K562 (cell line): ENCODE data around the gene DUOXA2. TPM values are rescaled to one million over a fixed set of nuclear protein-coding genes. Genes with fewer than 3 reads are reported as not detected.
A peak's percentile ranks its signal among the peaks of the same experiment; 100 is the strongest.

Experiments used
- ATAC-seq: fragments of 200-7000 bp; cut with Tn5 transposase; 3 replicates; pipeline ENCODE4 v1.9.1; 2020; ENCODE audit warnings: moderate library complexity
- BruUV-seq: library from RNA; stranded (reverse); fragments of 400-500 nt; replicated peaks from 2 replicates; lab custom pipeline; 2021; lab: Mats Ljungman, UMichigan
- CTCF ChIA-PET: fragments of 300-600 bp; formaldehyde crosslinking; extraction: SDS; loops from one replicate; lab custom pipeline; 2021; ENCODE audit warnings: low intra/inter-chr PET ratio; lab: Yijun Ruan, JAX
- POLR2A ChIA-PET: fragments of 300-600, 350-650 bp; sonication (Branson Sonifier 250); formaldehyde crosslinking; extraction: SDS; loops from one replicate; lab custom pipeline; 2021; ENCODE audit warnings: antibody characterized with exemption, inconsistent platforms; lab: Yijun Ruan, JAX
- DNase-seq, 4 experiments: peaks; one replicate each; pipeline versions ENCODE4 v3.0.0 to v3.0.0-alpha.2; 2011 to 2018; ENCODE audit warnings: low spot score in 3 of 4, mixed read lengths in 3 of 4; ENCODE audit errors: extremely low read depth in 1 of 4
- FAIRE-seq: peaks from 2 replicates; lab custom pipeline; 2011; peaks lifted over from hg19 to GRCh38; lab: Jason Lieb, UNC
- H2AFZ ChIP-seq: 2 replicates; pipeline ENCODE4 v1.6.0; 2011; ENCODE audit warnings: low read depth, low read length, control low read depth, inconsistent platforms
- H3K27ac ChIP-seq: fragments of 200-600 bp; 3 replicates; pipeline ENCODE4 v1.8.0; 2011; ENCODE audit warnings: low read depth, mild to moderate bottlenecking, control low read depth, inconsistent platforms, low read length, moderate library complexity, mixed read lengths; ENCODE audit errors: extremely low read depth
- H3K27me3 ChIP-seq, 2 experiments: fragments of 300-600 bp in 1 of 2; 2 replicates in 1 of 2; 3 replicates in 1 of 2; pipeline versions ENCODE4 v1.6.0 to v1.8.0; 2011; ENCODE audit warnings: inconsistent platforms in 2 of 2, low read length in 2 of 2, mild to moderate bottlenecking in 1 of 2, mixed read lengths in 1 of 2, moderate library complexity in 1 of 2; ENCODE audit not compliant: control insufficient read depth in 2 of 2, insufficient read depth in 2 of 2
- H3K36me3 ChIP-seq: fragments of 300-600 bp; 3 replicates; pipeline ENCODE4 v1.8.0; 2011; ENCODE audit warnings: mild to moderate bottlenecking, low read length, inconsistent platforms; ENCODE audit not compliant: control insufficient read depth, insufficient read depth
- H3K4me1 ChIP-seq, 2 experiments: fragments of 200-600 bp in 1 of 2; replicated peaks in 1 of 2; 2 replicates in 1 of 2; 3 replicates in 1 of 2; pipeline versions ENCODE4 v1.5.1 to v1.8.0; 2011; ENCODE audit warnings: inconsistent platforms in 2 of 2, low read length in 2 of 2, mild to moderate bottlenecking in 1 of 2, mixed read lengths in 1 of 2, moderate library complexity in 1 of 2; ENCODE audit not compliant: control insufficient read depth in 2 of 2, insufficient read depth in 2 of 2
- H3K4me2 ChIP-seq: 2 replicates; pipeline ENCODE4 v1.6.1; 2011; ENCODE audit warnings: low read length, control low read depth, inconsistent platforms, mixed read lengths; ENCODE audit not compliant: insufficient read depth
- H3K4me3 ChIP-seq: fragments of 200-600 bp; sonication (generic), shearing (Covaris generic); 2 replicates; pipeline ENCODE4 v1.5.1; 2016; ENCODE audit warnings: control low read depth, inconsistent platforms
- H3K79me2 ChIP-seq: fragments of 200-600 bp; 3 replicates; pipeline ENCODE4 v1.8.0; 2011; ENCODE audit warnings: low read length, inconsistent platforms; ENCODE audit not compliant: control insufficient read depth, insufficient read depth
- H3K9ac ChIP-seq, 2 experiments: 2 replicates each; pipeline versions ENCODE4 v1.6.0 to v1.6.1; 2011; ENCODE audit warnings: low read depth in 2 of 2, low read length in 2 of 2, control low read depth in 1 of 2, inconsistent platforms in 1 of 2, mild to moderate bottlenecking in 1 of 2, mixed read lengths in 1 of 2; ENCODE audit not compliant: insufficient read depth in 1 of 2
- H3K9me1 ChIP-seq: one replicate; pipeline ENCODE4 v1.6.0; 2011; ENCODE audit warnings: inconsistent platforms, mild to moderate bottlenecking, low read length, moderate library complexity; ENCODE audit not compliant: control insufficient read depth, insufficient read depth
- H3K9me3 ChIP-seq: replicated peaks from 2 replicates; pipeline ENCODE4 v1.5.1; 2011; ENCODE audit warnings: low read depth, low read length, inconsistent platforms; ENCODE audit not compliant: control insufficient read depth, insufficient read depth
- H4K20me1 ChIP-seq: replicated peaks from 2 replicates; pipeline ENCODE4 v1.6.1; 2011; ENCODE audit warnings: low read length, inconsistent platforms, mixed read lengths; ENCODE audit not compliant: control insufficient read depth, insufficient read depth
- MLLT1 ChIP-seq, 2 experiments: fragments of 450-650 bp; IDR thresholded peaks; 2 replicates each; pipeline ENCODE4 v1.6.1; 2016
- NR2C2 ChIP-seq, 2 experiments: fragments of 200-800 bp in 1 of 2; sonication (Bioruptor generic) in 1 of 2; sonication (generic) in 1 of 2; formaldehyde crosslinking in 1 of 2; IDR thresholded peaks; 2 replicates each; pipeline versions ENCODE4 v1.6.1 to v1.8.0; 2016 to 2022; ENCODE audit warnings: mild to moderate bottlenecking in 1 of 2, missing compliant biosample characterization in 1 of 2, missing genetic modification characterization in 1 of 2, missing genetic modification reagents in 1 of 2
- WGBS: fragments of 100-300 bp; shearing (Covaris generic); methylation state at CpG from one replicate; pipeline ENCODE4 v1.1.6; 2016; ENCODE audit warnings: low coverage, mixed read lengths; ENCODE audit not compliant: insufficient coverage; ENCODE audit errors: missing lambda C conversion rate; 5-methylcytosine and 5-hydroxymethylcytosine counted together
- in situ Hi-C: fragments of 300-500 bp; cut with MboI; formaldehyde crosslinking; loops from 4 replicates; pipeline ENCODE4 v1.15.0; 2018; ENCODE audit warnings: inconsistent platforms, mixed read lengths
- intact Hi-C: fragments of 100-400 bp; cut with micrococcal nuclease; formaldehyde crosslinking; loops from 2 replicates; pipeline ENCODE4 v1.14.2; 2022
- polyA plus RNA-seq, 8 experiments: library from polyadenylated mRNA; depleted of rRNA in 4 of 8; stranded (reverse) in 5 of 8; unstranded in 3 of 8; fragments of >200 nt; fragmentation: Nextera tagmentation in 2 of 8; fragmentation: Illumina TruSeq in 1 of 8; extraction: Ambion mirVana in 2 of 8; extraction: Trizol in 1 of 8; gene quantifications; 2 replicates each; pipeline versions ENCODE4 v1.2.1 to v1.2.3, GENCODE V29; 2011 to 2014; ENCODE audit warnings: inconsistent platforms in 1 of 8, missing spikeins in 1 of 8
- total RNA-seq, 7 experiments: library from RNA; depleted of rRNA in 6 of 7; stranded (reverse); fragments of >200 nt in 6 of 7; fragmentation: Illumina TruSeq in 2 of 7; extraction: Trizol in 2 of 7; gene quantifications; 2 replicates each; pipeline versions ENCODE4 v1.2.1 to v1.2.3, GENCODE V29; 2011 to 2021; ENCODE audit warnings: low replicate concordance in 1 of 7

The DUOXA2 gene
- total and polyA plus RNA-seq, 9 of the 15 experiments (the other 6 are each of a cell fraction or from before 2014, with no cell fraction given): not detected

GRCh38 chr15:45167631-45168205, 53.6 kb downstream of the DUOXA2 start:
- ChIA-PET CTCF (interaction anchor here (3.0 kb wide), 1 partner anchor 291 kb away, joined by 14 read pairs; no protein-coding TSS in a partner anchor), POLR2A (interaction anchor here (1.1 to 2.7 kb wide), 4 partner anchors 9 to 19 kb away, joined by 3 to 12 read pairs (median 6); no protein-coding TSS in a partner anchor)
- intact Hi-C loops: loop anchor here (1.0 to 10.0 kb wide), 2 partner anchors 31 to 447 kb away; no protein-coding TSS in a partner anchor
- H3K27me3 ChIP-seq: no peaks in the 10 kb centered on the region
- DNase-seq: no peak
- peak overlapping the region; percentile 69; the same call in 1 of the 2 replicates for H3K4me3 ChIP-seq
- 67% methylated on average over 9 of the region's 9 CpGs for WGBS
- H3K4me2 ChIP-seq: peak overlapping the region; percentile 48
- H2AFZ ChIP-seq: peak overlapping the region; percentile 95
- peaks cover 3% of the 10 kb centered on the region; the same call in 1 of the 3 replicates for H3K79me2 ChIP-seq
- no peak for ATAC-seq
- H3K9ac ChIP-seq: peak overlapping the region; percentile 82 to 97; a peak in 3 of 4 replicates
- H3K9me3 ChIP-seq: no peaks in the 10 kb centered on the region
- no peaks in the 10 kb centered on the region for H3K9me1 ChIP-seq
- no peak for FAIRE-seq
- TSS peak; percentile 66 for BruUV-seq
- H3K4me1 ChIP-seq: peaks cover 31 to 49% of the 10 kb centered on the region in 2 experiments
- peaks cover under 1% of the 10 kb centered on the region; the same call in 1 of the 2 replicates for H4K20me1 ChIP-seq
- no peaks in the 10 kb centered on the region for H3K36me3 ChIP-seq
- TF ChIP-seq NR2C2 (CRISPR knock-in tag; IDR thresholded peaks at IDR 0.05): no peak
- TF ChIP-seq NR2C2 (tag; IDR thresholded peaks at IDR 0.05): peak; percentile 24
- TF ChIP-seq MLLT1 (IDR thresholded peaks at IDR 0.05): no peak
- peak overlapping the region; percentile 86; the same call in 2 of the 3 replicates for H3K27ac ChIP-seq
- in situ Hi-C loops: no loop called here

Other genes starting within 250 kb of the DUOXA2 start
- gene TERB2, start 157.6 kb upstream of the DUOXA2 start, total RNA-seq (2014; rRNA removed): not detected in 2 replicates
- not detected in 2 replicates for gene TERB2, start 157.6 kb upstream of the DUOXA2 start, total RNA-seq (2014; rRNA removed; fragmentation: Illumina TruSeq; extraction: Trizol)
- not detected in 2 replicates for gene TERB2, start 157.6 kb upstream of the DUOXA2 start, total RNA-seq (2015; rRNA removed; fragmentation: Illumina TruSeq; extraction: Trizol)
- not detected in 2 replicates for gene TERB2, start 157.6 kb upstream of the DUOXA2 start, total RNA-seq (2021)
- gene TERB2, start 157.6 kb upstream of the DUOXA2 start, polyA plus RNA-seq (2011; rRNA removed): not detected in 2 replicates
- gene TERB2, start 157.6 kb upstream of the DUOXA2 start, polyA plus RNA-seq (2014; fragmentation: Illumina TruSeq; extraction: Trizol): not detected in 2 replicates
- not detected for gene TERB2, start 157.6 kb upstream of the DUOXA2 start, polyA plus RNA-seq (2014; fragmentation: Nextera tagmentation; extraction: Ambion mirVana)
- not detected in 2 replicates for gene TERB2, start 157.6 kb upstream of the DUOXA2 start, polyA plus RNA-seq (2014; rRNA removed)
- 38.5 and 39.3 TPM in 2 replicates for gene SORD, start 91.1 kb upstream of the DUOXA2 start, total RNA-seq (2014; rRNA removed)
- gene SORD, start 91.1 kb upstream of the DUOXA2 start, total RNA-seq (2014; rRNA removed; fragmentation: Illumina TruSeq; extraction: Trizol): 22.7 and 28.3 TPM in 2 replicates
- gene SORD, start 91.1 kb upstream of the DUOXA2 start, total RNA-seq (2015; rRNA removed; fragmentation: Illumina TruSeq; extraction: Trizol): 19.3 and 21.3 TPM in 2 replicates
- gene SORD, start 91.1 kb upstream of the DUOXA2 start, total RNA-seq (2021): 43.8 and 44.6 TPM in 2 replicates
- 62.2 and 79.2 TPM in 2 replicates for gene SORD, start 91.1 kb upstream of the DUOXA2 start, polyA plus RNA-seq (2011; rRNA removed)
- 37.7 and 38.4 TPM in 2 replicates for gene SORD, start 91.1 kb upstream of the DUOXA2 start, polyA plus RNA-seq (2014; fragmentation: Illumina TruSeq; extraction: Trizol)
- 10 to 100 TPM in 1 of 2 experiments, 1 to 10 TPM in 1; 5.9 to 14.1 TPM for gene SORD, start 91.1 kb upstream of the DUOXA2 start, polyA plus RNA-seq (2014; fragmentation: Nextera tagmentation; extraction: Ambion mirVana)
- gene SORD, start 91.1 kb upstream of the DUOXA2 start, polyA plus RNA-seq (2014; rRNA removed): 29.6 and 42.3 TPM in 2 replicates
- gene DUOX2, start 154 bp upstream of the DUOXA2 start, total RNA-seq (2014; rRNA removed): under 0.01 TPM in 1 of 2 replicates, not detected in the other
- gene DUOX2, start 154 bp upstream of the DUOXA2 start, total RNA-seq (2014; rRNA removed; fragmentation: Illumina TruSeq; extraction: Trizol): not detected in 2 replicates
- not detected in 2 replicates for gene DUOX2, start 154 bp upstream of the DUOXA2 start, total RNA-seq (2015; rRNA removed; fragmentation: Illumina TruSeq; extraction: Trizol)
- gene DUOX2, start 154 bp upstream of the DUOXA2 start, total RNA-seq (2021): 0.02 and 0.36 TPM in 2 replicates
- gene DUOX2, start 154 bp upstream of the DUOXA2 start, polyA plus RNA-seq (2011; rRNA removed): 0.01 and 0.03 TPM in 2 replicates
- not detected in 2 replicates for gene DUOX2, start 154 bp upstream of the DUOXA2 start, polyA plus RNA-seq (2014; fragmentation: Illumina TruSeq; extraction: Trizol)
- not detected for gene DUOX2, start 154 bp upstream of the DUOXA2 start, polyA plus RNA-seq (2014; fragmentation: Nextera tagmentation; extraction: Ambion mirVana)
- 0.01 and 0.05 TPM in 2 replicates for gene DUOX2, start 154 bp upstream of the DUOXA2 start, polyA plus RNA-seq (2014; rRNA removed)
- not detected in 2 replicates for gene DUOXA1, start 15.6 kb downstream of the DUOXA2 start, total RNA-seq (2014; rRNA removed)
- gene DUOXA1, start 15.6 kb downstream of the DUOXA2 start, total RNA-seq (2014; rRNA removed; fragmentation: Illumina TruSeq; extraction: Trizol): not detected in 2 replicates
- gene DUOXA1, start 15.6 kb downstream of the DUOXA2 start, total RNA-seq (2015; rRNA removed; fragmentation: Illumina TruSeq; extraction: Trizol): not detected in 2 replicates
- 0.24 TPM in 1 of 2 replicates, not detected in the other for gene DUOXA1, start 15.6 kb downstream of the DUOXA2 start, total RNA-seq (2021)
- gene DUOXA1, start 15.6 kb downstream of the DUOXA2 start, polyA plus RNA-seq (2011; rRNA removed): 0.17 TPM in 1 of 2 replicates, not detected in the other
- not detected in 2 replicates for gene DUOXA1, start 15.6 kb downstream of the DUOXA2 start, polyA plus RNA-seq (2014; fragmentation: Illumina TruSeq; extraction: Trizol)
- gene DUOXA1, start 15.6 kb downstream of the DUOXA2 start, polyA plus RNA-seq (2014; fragmentation: Nextera tagmentation; extraction: Ambion mirVana): not detected
- 0.74 TPM in 1 of 2 replicates, not detected in the other for gene DUOXA1, start 15.6 kb downstream of the DUOXA2 start, polyA plus RNA-seq (2014; rRNA removed)
- gene DUOX1, start 15.7 kb downstream of the DUOXA2 start, total RNA-seq (2014; rRNA removed): not detected in 2 replicates
- gene DUOX1, start 15.7 kb downstream of the DUOXA2 start, total RNA-seq (2014; rRNA removed; fragmentation: Illumina TruSeq; extraction: Trizol): not detected in 2 replicates
- not detected in 2 replicates for gene DUOX1, start 15.7 kb downstream of the DUOXA2 start, total RNA-seq (2015; rRNA removed; fragmentation: Illumina TruSeq; extraction: Trizol)
- 0.22 TPM in 2 replicates for gene DUOX1, start 15.7 kb downstream of the DUOXA2 start, total RNA-seq (2021)
- 0.01 TPM in 1 of 2 replicates, not detected in the other for gene DUOX1, start 15.7 kb downstream of the DUOXA2 start, polyA plus RNA-seq (2011; rRNA removed)
- gene DUOX1, start 15.7 kb downstream of the DUOXA2 start, polyA plus RNA-seq (2014; fragmentation: Illumina TruSeq; extraction: Trizol): not detected in 2 replicates
- under 1 TPM in 1 of 2 experiments, not detected in 1; 0.01 TPM for gene DUOX1, start 15.7 kb downstream of the DUOXA2 start, polyA plus RNA-seq (2014; fragmentation: Nextera tagmentation; extraction: Ambion mirVana)
- not detected in 2 replicates for gene DUOX1, start 15.7 kb downstream of the DUOXA2 start, polyA plus RNA-seq (2014; rRNA removed)
- 0.54 and 1.1 TPM in 2 replicates for gene SHF, start 73.6 kb downstream of the DUOXA2 start, total RNA-seq (2014; rRNA removed)
- 0.51 and 0.80 TPM in 2 replicates for gene SHF, start 73.6 kb downstream of the DUOXA2 start, total RNA-seq (2014; rRNA removed; fragmentation: Illumina TruSeq; extraction: Trizol)
- gene SHF, start 73.6 kb downstream of the DUOXA2 start, total RNA-seq (2015; rRNA removed; fragmentation: Illumina TruSeq; extraction: Trizol): 0.62 and 0.68 TPM in 2 replicates
- gene SHF, start 73.6 kb downstream of the DUOXA2 start, total RNA-seq (2021): 1.3 and 1.4 TPM in 2 replicates
- gene SHF, start 73.6 kb downstream of the DUOXA2 start, polyA plus RNA-seq (2011; rRNA removed): 0.74 and 2.2 TPM in 2 replicates
- 0.95 and 1.2 TPM in 2 replicates for gene SHF, start 73.6 kb downstream of the DUOXA2 start, polyA plus RNA-seq (2014; fragmentation: Illumina TruSeq; extraction: Trizol)
- gene SHF, start 73.6 kb downstream of the DUOXA2 start, polyA plus RNA-seq (2014; fragmentation: Nextera tagmentation; extraction: Ambion mirVana): not detected
- 0.66 and 0.85 TPM in 2 replicates for gene SHF, start 73.6 kb downstream of the DUOXA2 start, polyA plus RNA-seq (2014; rRNA removed)
- gene SLC28A2, start 137.9 kb downstream of the DUOXA2 start, total RNA-seq (2014; rRNA removed): not detected in 2 replicates
- gene SLC28A2, start 137.9 kb downstream of the DUOXA2 start, total RNA-seq (2014; rRNA removed; fragmentation: Illumina TruSeq; extraction: Trizol): not detected in 2 replicates
- gene SLC28A2, start 137.9 kb downstream of the DUOXA2 start, total RNA-seq (2015; rRNA removed; fragmentation: Illumina TruSeq; extraction: Trizol): not detected in 2 replicates
- not detected in 2 replicates for gene SLC28A2, start 137.9 kb downstream of the DUOXA2 start, total RNA-seq (2021)
- not detected in 2 replicates for gene SLC28A2, start 137.9 kb downstream of the DUOXA2 start, polyA plus RNA-seq (2011; rRNA removed)
- not detected in 2 replicates for gene SLC28A2, start 137.9 kb downstream of the DUOXA2 start, polyA plus RNA-seq (2014; fragmentation: Illumina TruSeq; extraction: Trizol)
- under 1 TPM; 0.03 to 0.04 TPM for gene SLC28A2, start 137.9 kb downstream of the DUOXA2 start, polyA plus RNA-seq (2014; fragmentation: Nextera tagmentation; extraction: Ambion mirVana)
- not detected in 2 replicates for gene SLC28A2, start 137.9 kb downstream of the DUOXA2 start, polyA plus RNA-seq (2014; rRNA removed)